Cardiac muscle cell (in vitro differentiated cells and primary cell): ENCODE measurements around the gene CST9. TPM values are rescaled to one million over a fixed set of nuclear protein-coding genes. Genes with fewer than 3 reads are reported as not detected.

Source experiments
- DNase-seq, 2 donors: peaks; one replicate each; pipeline versions ENCODE4 v3.0.0 to v3.0.0-alpha.2; 2010 to 2017; ENCODE audit warnings: low read depth in 1 of 2, low spot score in 1 of 2
- H3K27ac ChIP-seq: fragments of 200-600 bp; sonication (generic); 2 replicates; pipeline ENCODE4 v1.5.1; 2016
- H3K27me3 ChIP-seq: fragments of 200-600 bp; sonication (generic); 2 replicates; pipeline ENCODE4 v1.6.0; 2016; ENCODE audit warnings: control low read depth
- H3K36me3 ChIP-seq: fragments of 200-600 bp; sonication (generic); 2 replicates; pipeline ENCODE4 v1.5.1; 2016; ENCODE audit warnings: control low read depth
- H3K4me1 ChIP-seq: fragments of 200-600 bp; sonication (generic); 2 replicates; pipeline ENCODE4 v1.8.1; 2017; ENCODE audit warnings: low read depth, mild to moderate bottlenecking, mixed run types
- H3K4me3 ChIP-seq: fragments of 200-600 bp; sonication (generic); 2 replicates; pipeline ENCODE4 v1.5.1; 2016; ENCODE audit warnings: mild to moderate bottlenecking
- H3K9me3 ChIP-seq: fragments of 200-600 bp; sonication (generic); 2 replicates; pipeline ENCODE4 v1.5.1; 2017; ENCODE audit warnings: low read depth, mild to moderate bottlenecking, control low read depth
- CTCF ChIP-seq: IDR thresholded peaks from 2 replicates; pipeline ENCODE4 v1.5.1; 2012; ENCODE audit warnings: low read depth, mild to moderate bottlenecking, low read length
- polyA plus RNA-seq: library from polyadenylated mRNA; unstranded; fragments of >200 nt; fragmentation: Nextera tagmentation; extraction: Ambion mirVana; gene quantifications from 2 replicates; pipeline ENCODE4 v1.2.1, GENCODE V29; 2016
- total RNA-seq: library from RNA; depleted of rRNA; stranded (reverse); fragments of >200 nt; gene quantifications from 2 replicates; pipeline ENCODE4 v1.2.3, GENCODE V29; 2016

Gene CST9
- total and polyA plus RNA-seq, 2 experiments from 2014 or later = not detected

GRCh38 chr20:23613676-23614075 lies 8.0 kb upstream of the CST9 start:
- Histone ChIP-seq H3K9me3 (no peaks in the 10 kb centered on the region), H3K4me3 (no peak overlapping the region), H3K36me3 (no peaks in the 10 kb centered on the region), H3K27ac (no peak overlapping the region), H3K27me3 (no peaks in the 10 kb centered on the region), H3K4me1 (no peaks in the 10 kb centered on the region)
- DNase-seq = peak in 1 of 2 donors; percentile 53
- no peak for TF ChIP-seq CTCF

GRCh38 chr20:23612396-23612795 lies 6.7 kb upstream of the CST9 start:
- Histone ChIP-seq H3K36me3 (no peaks in the 10 kb centered on the region), H3K27ac (no peak overlapping the region), H3K4me3 (no peak overlapping the region), H3K9me3 (no peaks in the 10 kb centered on the region), H3K4me1 (no peaks in the 10 kb centered on the region), H3K27me3 (no peaks in the 10 kb centered on the region)
- TF ChIP-seq CTCF = no peak
- DNase-seq = no peak

GRCh38 chr20:23609486-23610109 lies 3.9 kb upstream of the CST9 start:
- Histone ChIP-seq H3K36me3 (no peaks in the 10 kb centered on the region), H3K4me1 (no peaks in the 10 kb centered on the region), H3K27ac (no peak overlapping the region), H3K27me3 (no peaks in the 10 kb centered on the region), H3K4me3 (no peak overlapping the region), H3K9me3 (no peaks in the 10 kb centered on the region)
- TF ChIP-seq CTCF = no peak
- DNase-seq = no peak

- no peak overlapping the region for H3K4me3 ChIP-seq
- H3K27me3 ChIP-seq = no peaks in the 10 kb centered on the region
- no peaks in the 10 kb centered on the region for H3K4me1 ChIP-seq
- H3K36me3 ChIP-seq = no peaks in the 10 kb centered on the region
- H3K27ac ChIP-seq = no peak overlapping the region
- peak in 1 of 2 donors; percentile 25 for DNase-seq
- no peaks in the 10 kb centered on the region for H3K9me3 ChIP-seq
- no peak for TF ChIP-seq CTCF
Measured at GRCh38 chr20:23608251-23608846, 2.6 kb upstream of the CST9 start.

GRCh38 chr20:23607497-23608245 lies 2.0 kb upstream of the CST9 start:
- no peak for DNase-seq
- no peaks in the 10 kb centered on the region for H3K27me3 ChIP-seq
- TF ChIP-seq CTCF = no peak
- no peaks in the 10 kb centered on the region for H3K4me1 ChIP-seq
- no peak overlapping the region for H3K27ac ChIP-seq
- no peak overlapping the region for H3K4me3 ChIP-seq
- H3K9me3 ChIP-seq = no peaks in the 10 kb centered on the region
- H3K36me3 ChIP-seq = no peaks in the 10 kb centered on the region
